Activated CD8-positive, alpha-beta memory T cell treated with anti-CD3 and anti-CD28 coated beads, Interleukin-2, amount 50 U/mL, for 1 hour (primary cell): Measurements from ENCODE around the gene CPA4.

Experiments
- DNase-seq: peaks from one replicate; pipeline ENCODE4 v3.0.0-alpha.2; 2020; ENCODE audit errors: extremely low read depth

Gene CPA4

DNA sequence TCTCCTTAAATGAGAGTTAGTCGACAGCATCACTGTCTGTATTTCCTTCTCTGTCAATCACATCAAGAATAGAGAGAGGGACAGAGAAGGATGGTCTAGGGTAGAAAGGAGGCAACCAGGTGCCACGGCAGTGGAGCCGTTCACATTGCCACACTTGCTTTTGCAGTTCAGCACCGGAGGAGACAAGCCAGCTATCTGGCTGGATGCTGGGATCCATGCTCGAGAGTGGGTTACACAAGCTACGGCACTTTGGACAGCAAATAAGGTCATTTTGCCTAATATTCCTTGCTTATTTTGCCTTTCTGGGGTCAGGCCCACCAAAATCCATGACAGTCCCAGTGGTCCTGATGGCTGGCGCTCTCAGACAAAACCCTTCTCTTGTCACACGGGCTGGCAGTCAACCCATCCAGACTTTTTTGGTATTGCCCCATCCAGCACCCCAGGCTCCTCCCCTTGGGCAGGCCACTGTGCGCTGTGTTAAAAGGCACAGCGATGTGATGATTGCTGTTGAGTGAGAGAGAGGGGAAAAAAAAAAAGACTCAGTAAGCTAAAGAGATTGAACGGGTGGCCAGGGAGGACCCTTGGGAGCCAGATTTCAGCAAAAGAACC, 17.9 kb upstream of the CPA4 start:
- DNase-seq = no peak

DNA sequence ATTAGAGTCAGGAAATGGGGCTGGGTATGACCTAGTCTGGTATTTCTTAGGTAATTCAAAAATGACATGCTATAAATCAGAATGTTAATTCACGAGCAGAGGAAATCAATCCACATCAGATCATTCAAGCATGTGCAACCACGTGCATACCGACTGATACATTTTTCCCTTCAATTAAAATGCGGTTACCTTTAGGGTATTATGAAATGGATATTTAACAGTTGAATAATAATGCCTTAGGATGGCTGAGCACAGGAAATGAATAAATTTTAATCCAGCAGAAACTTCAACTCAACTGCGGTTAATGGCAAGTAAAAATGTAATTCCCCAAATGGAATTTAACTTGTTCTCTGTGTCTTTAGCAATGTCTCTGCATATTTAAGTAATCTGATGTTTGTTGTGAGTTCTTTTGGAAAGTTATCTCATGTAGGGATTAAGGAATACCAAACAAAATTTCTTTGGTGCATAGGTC, 17.1 kb upstream of the CPA4 start:
- no peak for DNase-seq

GRCh38 chr7:130276796-130277762, 15.9 kb upstream of the CPA4 start:
- no peak for DNase-seq

DNA sequence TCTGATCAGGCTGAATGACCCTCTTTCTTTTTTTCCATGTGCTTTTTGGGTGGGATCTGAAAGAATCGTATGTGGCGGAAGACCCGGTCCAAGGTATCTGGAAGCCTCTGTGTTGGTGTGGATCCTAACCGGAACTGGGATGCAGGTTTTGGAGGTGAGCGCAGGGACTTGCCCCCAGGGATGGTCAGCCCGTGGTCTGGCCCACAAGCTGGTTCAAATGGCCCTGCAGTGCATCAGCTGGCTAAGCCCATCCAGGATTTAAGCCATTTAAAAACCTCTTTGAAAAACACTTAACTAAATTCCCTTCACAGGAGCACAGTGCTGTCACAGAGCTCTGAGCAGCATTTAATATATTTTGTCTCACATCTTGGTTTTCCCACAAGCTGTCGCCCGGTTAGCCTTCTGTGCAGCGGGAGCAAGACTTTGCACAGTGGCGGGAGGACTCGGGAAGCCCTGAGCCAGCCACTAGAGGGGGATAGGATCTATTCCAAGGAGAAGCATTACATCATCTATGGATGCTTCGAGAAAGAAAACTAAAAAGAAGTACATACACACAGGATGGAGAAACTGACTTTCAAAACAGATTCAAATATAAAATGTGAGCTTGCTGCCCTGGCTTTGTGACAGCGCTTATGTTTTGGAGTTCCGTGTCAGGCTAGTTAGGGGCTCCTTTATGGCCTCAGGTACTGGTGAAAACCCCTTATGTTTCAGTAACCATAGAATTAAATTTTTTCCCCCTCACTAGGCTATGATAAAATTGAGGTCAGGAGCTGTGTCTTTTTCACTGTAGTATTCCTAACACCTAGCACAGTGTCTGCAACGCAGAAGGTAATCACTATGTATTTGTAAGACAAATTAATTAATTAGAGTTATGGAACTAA, 15.0 kb upstream of the CPA4 start:
- no peak for DNase-seq

DNA sequence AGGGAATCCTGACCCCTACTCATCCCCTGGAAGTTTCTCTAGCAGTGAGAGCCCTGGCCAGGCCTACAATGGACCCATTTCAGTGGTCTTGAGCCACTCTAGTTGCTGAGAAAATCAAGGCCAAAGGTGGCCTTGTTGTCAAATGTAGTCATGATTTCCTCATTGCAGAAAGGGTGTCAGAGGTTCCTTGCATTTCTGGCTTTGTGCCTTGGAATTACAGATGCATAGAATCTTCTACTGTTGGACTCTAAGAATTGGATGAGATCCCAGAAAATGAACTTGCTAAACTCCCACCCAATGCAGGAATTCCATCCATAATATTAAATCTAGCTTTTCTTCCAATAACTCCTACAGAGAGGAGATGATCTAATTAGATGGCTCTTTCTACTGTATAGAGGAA, 14.1 kb upstream of the CPA4 start:
- no peak for DNase-seq

- no peak for DNase-seq
Observed at GRCh38 chr7:130279286-130279685, 13.7 kb upstream of the CPA4 start.

- DNase-seq = no peak
Observed at GRCh38 chr7:130279906-130280305, 13.1 kb upstream of the CPA4 start.

GRCh38 chr7:130281260-130281659, 11.7 kb upstream of the CPA4 start:
- DNase-seq = no peak

DNA sequence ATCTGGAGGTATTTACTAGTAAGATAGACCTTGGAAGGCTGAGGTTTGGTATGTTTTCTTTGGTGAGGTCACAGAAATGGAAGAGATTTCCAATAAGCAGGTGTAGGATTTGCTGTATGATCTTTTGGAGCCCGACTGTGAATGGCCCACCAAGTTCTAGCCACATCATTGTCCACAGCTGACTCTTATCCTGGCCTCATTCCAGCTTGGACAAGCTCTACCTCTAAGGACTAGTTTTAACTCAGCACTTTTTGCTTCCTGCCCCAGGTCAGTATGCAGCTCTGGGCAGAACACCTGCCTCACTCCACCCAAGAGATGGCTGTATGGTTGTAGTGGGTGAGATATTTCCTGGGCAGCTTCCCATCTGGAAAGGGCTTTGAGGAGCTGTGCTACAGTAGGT, 6.1 kb upstream of the CPA4 start:
- DNase-seq = no peak

DNA sequence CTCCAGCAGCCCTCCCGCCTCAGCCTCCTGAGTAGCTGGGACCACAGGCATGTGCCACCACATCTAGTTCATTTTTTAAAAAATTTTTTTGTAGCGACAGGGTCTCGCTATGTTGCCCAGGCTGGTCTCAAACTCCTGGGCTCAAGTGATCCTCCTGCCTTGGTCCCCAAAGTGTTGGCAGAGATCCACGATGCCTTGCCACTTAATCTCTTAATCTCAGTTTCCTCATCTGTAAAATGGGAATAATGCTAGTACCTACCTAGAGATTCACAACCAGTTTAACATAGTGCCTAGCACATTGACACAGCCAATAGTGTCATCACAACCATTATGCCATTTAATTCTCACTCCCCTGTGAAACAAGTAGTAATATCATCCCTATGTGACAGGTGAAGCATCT, 4.8 kb upstream of the CPA4 start:
- DNase-seq = no peak

DNA sequence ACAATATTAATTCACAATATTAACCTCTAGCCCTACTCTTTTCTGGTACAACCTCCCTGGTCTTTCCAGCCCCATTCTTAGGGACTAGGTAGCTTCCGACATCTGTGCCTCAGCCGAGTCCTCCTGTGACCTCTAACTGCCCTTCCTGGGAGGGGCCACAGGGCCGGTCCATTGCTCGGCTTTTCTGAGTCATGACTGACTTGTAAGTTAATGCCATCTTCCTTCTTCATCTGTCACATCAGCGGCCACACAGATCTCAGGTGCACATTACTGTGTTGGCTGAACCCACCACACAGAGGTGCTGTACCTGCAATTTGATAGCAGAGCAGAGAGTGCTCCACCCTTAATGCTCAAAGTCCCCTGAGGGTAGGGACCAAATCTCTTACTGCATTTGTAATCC, 4.1 kb upstream of the CPA4 start:
- no peak for DNase-seq

GRCh38 chr7:130289478-130289877, 3.5 kb upstream of the CPA4 start:
- no peak for DNase-seq

DNA sequence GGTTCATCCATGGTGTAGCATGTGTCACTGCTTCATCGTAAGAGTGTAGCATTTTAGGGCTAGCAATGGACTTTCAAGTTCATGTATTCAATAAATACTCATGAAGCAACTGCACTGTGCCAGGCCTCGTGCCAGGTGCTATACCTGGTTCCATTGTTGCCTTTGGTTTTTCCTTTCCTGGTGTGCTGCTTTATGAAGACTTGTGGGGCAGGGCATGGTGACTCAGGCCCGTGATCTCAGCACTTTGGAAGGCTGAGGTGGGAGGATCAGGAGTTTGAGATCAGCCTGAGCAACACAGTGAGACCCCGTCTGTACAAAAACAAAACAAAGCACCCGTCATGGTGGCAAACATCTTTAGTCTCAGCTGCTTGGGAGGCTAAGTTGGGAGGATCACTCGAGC, 2.2 kb upstream of the CPA4 start:
- DNase-seq = no peak

- no peak for DNase-seq
Observed at GRCh38 chr7:130293521-130293920, 560 bp downstream of the CPA4 start.

GRCh38 chr7:130294314-130294713, 1.4 kb downstream of the CPA4 start:
- DNase-seq = no peak

- DNase-seq = no peak
Observed at GRCh38 chr7:130296221-130296951, 3.4 kb downstream of the CPA4 start.

- no peak for DNase-seq
Observed at GRCh38 chr7:130297628-130298543, 4.9 kb downstream of the CPA4 start.

DNA sequence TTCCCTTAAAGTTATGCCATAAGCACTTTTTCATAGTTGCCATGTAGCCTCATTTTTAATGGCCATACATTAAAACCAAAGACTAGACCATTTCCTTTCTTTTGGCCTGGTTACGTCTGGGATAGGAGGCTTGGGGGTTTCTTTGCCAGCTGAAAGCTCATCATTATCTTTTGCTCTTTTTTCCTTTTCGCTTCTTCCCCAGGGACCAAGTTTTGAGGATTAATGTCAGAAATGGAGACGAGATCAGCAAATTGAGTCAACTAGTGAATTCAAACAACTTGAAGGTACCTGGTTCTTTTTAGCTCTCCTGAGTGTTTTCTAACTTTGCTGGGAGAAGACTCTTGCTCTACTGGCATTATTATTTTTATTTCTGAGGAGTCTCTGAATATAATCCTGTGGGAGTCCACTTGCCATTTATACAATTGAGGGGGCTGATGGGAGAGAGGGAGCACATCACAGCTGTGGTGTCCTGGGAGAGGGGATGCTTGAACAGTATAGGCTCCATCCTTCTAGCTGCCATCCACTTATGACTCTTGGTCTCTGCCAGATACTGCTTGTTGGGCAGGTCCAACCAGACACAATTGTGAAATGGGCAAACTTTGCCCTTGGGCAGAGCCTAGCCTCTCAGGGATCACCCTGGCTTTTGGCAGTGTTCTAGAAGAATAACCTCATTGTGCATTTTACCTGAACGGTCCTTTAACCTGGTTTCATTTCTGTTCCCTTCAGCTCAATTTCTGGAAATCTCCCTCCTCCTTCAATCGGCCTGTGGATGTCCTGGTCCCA, 5.8 kb downstream of the CPA4 start:
- no peak for DNase-seq

- DNase-seq = no peak
Observed at GRCh38 chr7:130299866-130300265, 6.9 kb downstream of the CPA4 start.
